HG02970 (cell line): ENCODE results near the gene DMTF1.
"Not testable (repeated sequence)": the region's sequence is repeated elsewhere in the genome, so short reads cannot be mapped to it uniquely, and the experiment has no call there.

Experiments
- ATAC-seq: cut with Tn5 transposase; IDR thresholded peaks from one replicate; pipeline ENCODE4 v1.9.1; 2021; ENCODE audit warnings: mild to moderate bottlenecking, moderate library complexity, moderate number of reproducible peaks; ENCODE audit not compliant: unreplicated experiment, low FRiP score

The DMTF1 gene

GRCh38 chr7:87190783-87191182, 38.5 kb downstream of the DMTF1 start:
- no peak for ATAC-seq

GRCh38 chr7:87192784-87193487, 40.7 kb downstream of the DMTF1 start:
- no peak for ATAC-seq

GRCh38 chr7:87193912-87194311, 41.7 kb downstream of the DMTF1 start:
- ATAC-seq, result no peak

- no peak for ATAC-seq
Observed at GRCh38 chr7:87199241-87199640, 47.0 kb downstream of the DMTF1 start.

- no peak for ATAC-seq
Observed at GRCh38 chr7:87199700-87200450, 47.6 kb downstream of the DMTF1 start.

GRCh38 chr7:87202208-87202607, 50.0 kb downstream of the DMTF1 start:
- no peak for ATAC-seq

GRCh38 chr7:87202705-87203104, 50.5 kb downstream of the DMTF1 start:
- no peak for ATAC-seq

GRCh38 chr7:87203929-87204328, 51.7 kb downstream of the DMTF1 start:
- ATAC-seq, result not testable (repeated sequence)

GRCh38 chr7:87204933-87205332, 52.7 kb downstream of the DMTF1 start:
- ATAC-seq, result no peak

- ATAC-seq, result not testable (repeated sequence)
Observed at GRCh38 chr7:87205701-87206100, 53.4 kb downstream of the DMTF1 start.

GRCh38 chr7:87206361-87206760, 54.1 kb downstream of the DMTF1 start:
- no peak for ATAC-seq

GRCh38 chr7:87209295-87209924, 57.2 kb downstream of the DMTF1 start:
- no peak for ATAC-seq

GRCh38 chr7:87210506-87210905, 58.3 kb downstream of the DMTF1 start:
- no peak for ATAC-seq

- ATAC-seq, result no peak
Observed at GRCh38 chr7:87212498-87212897, 60.2 kb downstream of the DMTF1 start.

- no peak for ATAC-seq
Observed at GRCh38 chr7:87213252-87213651, 61.0 kb downstream of the DMTF1 start.

- no peak for ATAC-seq
Observed at GRCh38 chr7:87213811-87214210, 61.6 kb downstream of the DMTF1 start.

- ATAC-seq, result no peak
Observed at GRCh38 chr7:87215046-87215445, 62.8 kb downstream of the DMTF1 start.

- peak; percentile 57 for ATAC-seq
Observed at GRCh38 chr7:87216701-87217508, 64.7 kb downstream of the DMTF1 start.

- no peak for ATAC-seq
Observed at GRCh38 chr7:87217983-87218653, 65.9 kb downstream of the DMTF1 start.
